GM12878 (cell line): ENCODE results near the gene PPP1R13B. TPM values are rescaled to one million over a fixed set of nuclear protein-coding genes. Genes with fewer than 3 reads are reported as not detected.

Experiments
- ATAC-seq: fragments of 200-7000 bp; cut with Tn5 transposase; 3 replicates; pipeline ENCODE4 v1.9.1; 2020; ENCODE audit warnings: mild to moderate bottlenecking, moderate library complexity
- BruUV-seq: library from RNA; stranded (reverse); fragments of 400-500 nt; replicated peaks from 2 replicates; lab custom pipeline; 2021; lab: Mats Ljungman, UMichigan
- CTCF ChIA-PET: fragments of 300-600 bp; sonication (Branson Sonifier 250); formaldehyde crosslinking; extraction: SDS; loops from one replicate; lab custom pipeline; 2021; ENCODE audit warnings: inconsistent platforms; lab: Yijun Ruan, JAX
- POLR2A ChIA-PET: fragments of 350-600 bp; formaldehyde crosslinking; extraction: SDS; loops from one replicate; lab custom pipeline; 2021; ENCODE audit warnings: inconsistent platforms; lab: Charles Lee
- RAD21 ChIA-PET: fragments of 300-600 bp; sonication (Branson Sonifier 250); formaldehyde crosslinking; loops from one replicate; lab custom pipeline; 2023; ENCODE audit warnings: antibody characterized with exemption; ENCODE audit not compliant: unreplicated experiment; lab: Charles Lee
- SMC1A ChIA-PET: fragments of 300-600 bp; sonication (Branson Sonifier 250); formaldehyde crosslinking; loops from one replicate; lab custom pipeline; 2023; ENCODE audit not compliant: unreplicated experiment, uncharacterized antibody; lab: Charles Lee
- DNase-seq: peaks from one replicate; pipeline ENCODE4 v3.0.0-alpha.2; 2011; ENCODE audit warnings: low read depth, low spot score
- FAIRE-seq: peaks from 3 replicates; lab custom pipeline; 2011; peaks lifted over from hg19 to GRCh38; lab: Jason Lieb, UNC
- H2AFZ ChIP-seq: 2 replicates; pipeline ENCODE4 v1.6.0; 2011; ENCODE audit warnings: low read depth, low read length, control low read depth; ENCODE audit not compliant: control insufficient read depth
- H3K27ac ChIP-seq: 2 replicates; pipeline ENCODE4 v1.5.1; 2011; ENCODE audit warnings: control low read depth; ENCODE audit not compliant: control insufficient read depth, insufficient read depth
- H3K27me3 ChIP-seq, 2 experiments: replicated peaks in 1 of 2; 2 replicates each; pipeline versions ENCODE4 v1.6.0 to v1.6.1; 2011; ENCODE audit warnings: low read length in 1 of 2; ENCODE audit not compliant: control insufficient read depth in 2 of 2, insufficient read depth in 2 of 2
- H3K36me3 ChIP-seq, 2 experiments: 2 replicates each; pipeline ENCODE4 v1.5.1; 2011; ENCODE audit warnings: low read length in 1 of 2; ENCODE audit not compliant: control insufficient read depth in 2 of 2, insufficient read depth in 2 of 2
- H3K4me1 ChIP-seq: 2 replicates; pipeline ENCODE4 v1.6.1; 2011; ENCODE audit warnings: mild to moderate bottlenecking, low read length, moderate library complexity, mixed read lengths; ENCODE audit not compliant: control insufficient read depth, insufficient read depth
- H3K4me2 ChIP-seq: 2 replicates; pipeline ENCODE4 v1.6.0; 2011; ENCODE audit warnings: control low read depth; ENCODE audit not compliant: control insufficient read depth, insufficient read depth
- H3K4me3 ChIP-seq: fragments of 200-600 bp; sonication (generic); 2 replicates; pipeline ENCODE4 v1.5.1; 2016
- H3K79me2 ChIP-seq: 2 replicates; pipeline ENCODE4 v1.6.0; 2011; ENCODE audit warnings: low read length; ENCODE audit not compliant: control insufficient read depth, insufficient read depth
- H3K9ac ChIP-seq: 2 replicates; pipeline ENCODE4 v1.8.0; 2011; ENCODE audit warnings: low read length, control low read depth, mixed read lengths; ENCODE audit not compliant: control insufficient read depth, insufficient read depth
- H3K9me3 ChIP-seq: replicated peaks from 3 replicates; pipeline ENCODE4 v1.5.1; 2011; ENCODE audit warnings: mild to moderate bottlenecking, low read length; ENCODE audit not compliant: control insufficient read depth, insufficient read depth
- H4K20me1 ChIP-seq: 2 replicates; pipeline ENCODE4 v1.6.0; 2011; ENCODE audit not compliant: control insufficient read depth, insufficient read depth
- ASH2L ChIP-seq: fragments of 300-600, 200-600 bp; sonication (generic); IDR thresholded peaks from 2 replicates; pipeline ENCODE4 v1.6.1; 2017; ENCODE audit warnings: low read depth, mild to moderate bottlenecking, borderline replicate concordance
- CHD4 ChIP-seq: fragments of 200-600 bp; sonication (generic); IDR thresholded peaks from 2 replicates; pipeline ENCODE4 v1.6.1; 2016; ENCODE audit warnings: mild to moderate bottlenecking
- EGR1 ChIP-seq, 2 experiments: IDR thresholded peaks; 1 replicate in 1 of 2; 2 replicates in 1 of 2; pipeline ENCODE4 v1.6.1; 2011 to 2012; ENCODE audit warnings: low read depth in 2 of 2, low read length in 2 of 2, borderline replicate concordance in 1 of 2, mild to moderate bottlenecking in 1 of 2, moderate library complexity in 1 of 2
- FOXM1 ChIP-seq: IDR thresholded peaks from 2 replicates; pipeline ENCODE4 v1.6.1; 2012; ENCODE audit warnings: low read depth, mild to moderate bottlenecking, inconsistent platforms, low read length, moderate library complexity
- IKZF1 ChIP-seq: fragments of 450-650 bp; conservative IDR thresholded peaks from 2 replicates; pipeline ENCODE4 v1.6.1; 2017; ENCODE audit warnings: antibody characterized with exemption, mild to moderate bottlenecking
- NFYA ChIP-seq: IDR thresholded peaks from 2 replicates; pipeline ENCODE4 v1.6.1; 2011; ENCODE audit warnings: low read depth, mild to moderate bottlenecking, low read length, improper control_type of control experiment, borderline replicate concordance
- NRF1 ChIP-seq: conservative IDR thresholded peaks from 2 replicates; pipeline ENCODE4 v1.6.1; 2011; ENCODE audit warnings: mild to moderate bottlenecking, low read depth, low read length, improper control_type of control experiment
- RELA ChIP-seq: fragments of 450-650 bp; IDR thresholded peaks from 2 replicates; pipeline ENCODE4 v1.8.0; 2014; ENCODE audit warnings: borderline replicate concordance; ENCODE audit not compliant: partially characterized antibody
- SMAD1 ChIP-seq: fragments of 450-650 bp; IDR thresholded peaks from 2 replicates; pipeline ENCODE4 v1.6.1; 2018; ENCODE audit warnings: mild to moderate bottlenecking, low read depth; ENCODE audit not compliant: partially characterized antibody
- SMC3 ChIP-seq: IDR thresholded peaks from 2 replicates; pipeline ENCODE4 v1.6.1; 2011; ENCODE audit warnings: low read length, improper control_type of control experiment, borderline replicate concordance
- SP1 ChIP-seq: IDR thresholded peaks from one replicate; pipeline ENCODE4 v1.6.1; 2011; ENCODE audit warnings: low read depth, low read length
- SUZ12 ChIP-seq: fragments of 200-600 bp; sonication (generic); IDR thresholded peaks from one replicate; pipeline ENCODE4 v1.6.1; 2018; ENCODE audit warnings: antibody characterized with exemption, mild to moderate bottlenecking; ENCODE audit not compliant: unreplicated experiment
- TARDBP ChIP-seq: IDR thresholded peaks from 2 replicates; pipeline ENCODE4 v1.6.1; 2016; ENCODE audit warnings: borderline replicate concordance
- TCF7 ChIP-seq: IDR thresholded peaks from 2 replicates; pipeline ENCODE4 v1.6.1; 2014; ENCODE audit warnings: antibody characterized with exemption, borderline replicate concordance
- WRNIP1 ChIP-seq: IDR thresholded peaks from 2 replicates; pipeline ENCODE4 v1.6.1; 2011; ENCODE audit warnings: low read depth, low read length, improper control_type of control experiment, borderline replicate concordance
- ZNF384 ChIP-seq: IDR thresholded peaks from 2 replicates; pipeline ENCODE4 v1.6.1; 2012; ENCODE audit warnings: low read depth, mild to moderate bottlenecking, low read length, improper control_type of control experiment, borderline replicate concordance
- WGBS: methylation state at CpG from one replicate; pipeline ENCODE4 v1.1.6; 2016; ENCODE audit warnings: low lambda C conversion rate; ENCODE audit not compliant: insufficient replicate concordance, insufficient coverage; ENCODE audit errors: missing lambda C conversion rate; 5-methylcytosine and 5-hydroxymethylcytosine counted together
- in situ Hi-C: fragments of 300-500 bp; cut with MboI; formaldehyde crosslinking; loops from 9 replicates; pipeline ENCODE4 v1.14.3; 2018; ENCODE audit warnings: mixed read lengths
- intact Hi-C: fragments of 100-400 bp; cut with micrococcal nuclease; formaldehyde crosslinking; loops from one replicate; pipeline ENCODE4 v1.14.2; 2022; ENCODE audit not compliant: unreplicated experiment
- polyA plus RNA-seq, 11 experiments: library from polyadenylated mRNA; depleted of rRNA in 4 of 11; unstranded in 6 of 11; stranded (reverse) in 5 of 11; fragments of >200 nt; fragmentation: Nextera tagmentation in 4 of 11; fragmentation: Illumina TruSeq in 1 of 11; extraction: Ambion mirVana in 4 of 11; extraction: Trizol in 1 of 11; gene quantifications; 1 replicate in 1 of 11; 2 replicates in 10 of 11; pipeline versions ENCODE4 v1.2.1 to v1.2.3, GENCODE V29; 2011 to 2016; ENCODE audit warnings: inconsistent platforms in 2 of 11, missing spikeins in 2 of 11, low read depth in 1 of 11
- total RNA-seq, 4 experiments: library from RNA; depleted of rRNA in 3 of 4; stranded (reverse); fragments of >200 nt in 3 of 4; fragmentation: Illumina TruSeq in 1 of 4; extraction: Trizol in 1 of 4; gene quantifications; 2 replicates each; pipeline versions ENCODE4 v1.2.1 to v1.2.3, GENCODE V29; 2013 to 2021
- TF ChIP-seq, protein P1 (sequence below): IDR thresholded peaks from 2 replicates; pipeline ENCODE4 v1.6.1; 2011; ENCODE audit warnings: low read depth, mild to moderate bottlenecking, low read length, moderate library complexity, borderline replicate concordance; ENCODE audit errors: extremely low read depth
- TF ChIP-seq, protein P2 (sequence below): IDR thresholded peaks from 2 replicates; pipeline ENCODE4 v1.6.1; 2011; ENCODE audit warnings: borderline replicate concordance, low read depth, mild to moderate bottlenecking, moderate library complexity, low read length; ENCODE audit not compliant: insufficient read depth, poor library complexity, severe bottlenecking
- TF ChIP-seq, protein P3 (sequence below): IDR thresholded peaks from 2 replicates; pipeline ENCODE4 v1.6.1; 2011; ENCODE audit warnings: low read depth, low read length, improper control_type of control experiment, borderline replicate concordance

Gene PPP1R13B
- total and polyA plus RNA-seq, 10 of the 15 experiments (the other 5 are each of a cell fraction or from before 2014, with no cell fraction given), result 0.16 to 8.1 (median 3.2) TPM

DNA sequence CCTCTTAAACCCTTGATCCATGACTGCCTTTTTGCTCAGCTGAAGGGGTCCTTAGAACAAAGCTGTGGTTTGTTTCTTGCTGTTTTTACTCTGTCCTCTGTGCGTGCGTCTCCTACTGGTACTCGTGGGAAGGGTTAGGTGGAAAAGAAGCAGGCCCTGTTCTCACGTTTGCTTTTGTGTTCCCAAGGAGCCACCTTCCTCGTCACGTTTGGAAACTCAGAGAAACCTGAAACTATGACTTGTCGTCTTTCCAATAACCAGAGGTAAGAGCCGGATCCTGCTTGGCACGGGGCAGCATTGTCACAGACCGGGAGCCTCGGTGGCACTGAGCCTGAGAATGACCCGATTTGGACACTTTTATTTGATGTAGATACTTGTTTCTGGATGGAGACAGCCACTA lies 118.7 kb downstream of the PPP1R13B start:
- CTCF ChIA-PET, result no interaction called here
- Histone ChIP-seq H3K9me3 (no peaks in the 10 kb centered on the region), H3K27me3 (no peaks in the 10 kb centered on the region), H3K4me1 (no peaks in the 10 kb centered on the region)
- no peak for TF ChIP-seq NRF1
- TF ChIP-seq EGR1 (IDR thresholded peaks at IDR 0.05; ENCODE audit: borderline replicate concordance in 1 of 2, low read depth in 2 of 2, low read length in 2 of 2), result no peak
- no peak for TF ChIP-seq TARDBP
- no peak for TF ChIP-seq SP1
- no peak for TF ChIP-seq ZNF384
- TF ChIP-seq, protein P1, sequence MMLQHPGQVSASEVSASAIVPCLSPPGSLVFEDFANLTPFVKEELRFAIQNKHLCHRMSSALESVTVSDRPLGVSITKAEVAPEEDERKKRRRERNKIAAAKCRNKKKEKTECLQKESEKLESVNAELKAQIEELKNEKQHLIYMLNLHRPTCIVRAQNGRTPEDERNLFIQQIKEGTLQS, result no peak
- TF ChIP-seq SMC3, result no peak
- no peak for TF ChIP-seq WRNIP1
- TF ChIP-seq SMAD1, result no peak
- no peak for TF ChIP-seq IKZF1
- no peak for TF ChIP-seq ASH2L
- TF ChIP-seq FOXM1, result no peak
- no peak for TF ChIP-seq TCF7
- TF ChIP-seq SUZ12, result no peak
- TF ChIP-seq NFYA, result no peak
- TF ChIP-seq, protein P2, sequence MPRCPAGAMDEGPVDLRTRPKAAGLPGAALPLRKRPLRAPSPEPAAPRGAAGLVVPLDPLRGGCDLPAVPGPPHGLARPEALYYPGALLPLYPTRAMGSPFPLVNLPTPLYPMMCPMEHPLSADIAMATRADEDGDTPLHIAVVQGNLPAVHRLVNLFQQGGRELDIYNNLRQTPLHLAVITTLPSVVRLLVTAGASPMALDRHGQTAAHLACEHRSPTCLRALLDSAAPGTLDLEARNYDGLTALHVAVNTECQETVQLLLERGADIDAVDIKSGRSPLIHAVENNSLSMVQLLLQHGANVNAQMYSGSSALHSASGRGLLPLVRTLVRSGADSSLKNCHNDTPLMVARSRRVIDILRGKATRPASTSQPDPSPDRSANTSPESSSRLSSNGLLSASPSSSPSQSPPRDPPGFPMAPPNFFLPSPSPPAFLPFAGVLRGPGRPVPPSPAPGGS, result no peak
- TF ChIP-seq, protein P3, sequence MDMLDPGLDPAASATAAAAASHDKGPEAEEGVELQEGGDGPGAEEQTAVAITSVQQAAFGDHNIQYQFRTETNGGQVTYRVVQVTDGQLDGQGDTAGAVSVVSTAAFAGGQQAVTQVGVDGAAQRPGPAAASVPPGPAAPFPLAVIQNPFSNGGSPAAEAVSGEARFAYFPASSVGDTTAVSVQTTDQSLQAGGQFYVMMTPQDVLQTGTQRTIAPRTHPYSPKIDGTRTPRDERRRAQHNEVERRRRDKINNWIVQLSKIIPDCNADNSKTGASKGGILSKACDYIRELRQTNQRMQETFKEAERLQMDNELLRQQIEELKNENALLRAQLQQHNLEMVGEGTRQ, result no peak
- no peak for TF ChIP-seq RELA
- no peak for TF ChIP-seq CHD4
- TF ChIP-seq, all 136 proteins: peak for 0
- H2AFZ ChIP-seq, result no peak overlapping the region
- POLR2A ChIA-PET, result no interaction called here
- no peak overlapping the region for H3K4me3 ChIP-seq
- intact Hi-C loops (no loop called here), in situ Hi-C loops (no loop called here)
- ATAC-seq (no peak), DNase-seq (no peak), FAIRE-seq (no peak)
- peaks cover 3 to 13% of the 10 kb centered on the region in 2 experiments; a peak in 3 of 4 replicates for H3K36me3 ChIP-seq
- no TSS peak for BruUV-seq
- RAD21 ChIA-PET, result interaction anchor here (0.6 kb wide), 1 partner anchor 266 kb away, joined by 3 read pairs; no protein-coding TSS in a partner anchor
- no peak overlapping the region for H3K27ac ChIP-seq
- 93% methylated on average over 12 of the region's 12 CpGs for WGBS
- no peak overlapping the region for H3K9ac ChIP-seq
- SMC1A ChIA-PET, result no interaction called here
- no peaks in the 10 kb centered on the region for H4K20me1 ChIP-seq
- H3K79me2 ChIP-seq, result no peaks in the 10 kb centered on the region
- no peak overlapping the region for H3K4me2 ChIP-seq
